Suprapubic skin (tissue), 4 donors: ENCODE results near the gene ERBB4. TPM values are rescaled to one million over a fixed set of nuclear protein-coding genes. Genes with fewer than 3 reads are reported as not detected.

Experiments used
- DNase-seq, 2 donors: peaks; one replicate each; pipeline ENCODE4 v3.0.0-alpha.2; 2019; ENCODE audit warnings: low spot score in 2 of 2
- H3K27ac ChIP-seq: fragments of 200-600 bp; sonication (generic); one replicate; pipeline ENCODE4 v1.5.1; 2019
- H3K27me3 ChIP-seq: fragments of 200-600 bp; sonication (generic); one replicate; pipeline ENCODE4 v1.5.1; 2019
- H3K36me3 ChIP-seq: fragments of 200-600 bp; sonication (generic); one replicate; pipeline ENCODE4 v1.5.1; 2019
- H3K4me1 ChIP-seq: fragments of 200-600 bp; sonication (generic); one replicate; pipeline ENCODE4 v1.5.1; 2019
- H3K4me3 ChIP-seq: fragments of 200-600 bp; sonication (generic); one replicate; pipeline ENCODE4 v1.5.1; 2019; ENCODE audit warnings: mild to moderate bottlenecking
- H3K9me3 ChIP-seq: fragments of 200-600 bp; sonication (generic); one replicate; pipeline ENCODE4 v1.5.1; 2019
- CTCF ChIP-seq, 2 donors: fragments of 200-600 bp in 1 of 2; fragments of 450-650 bp in 1 of 2; sonication (generic) in 1 of 2; IDR thresholded peaks; one replicate each; pipeline ENCODE4 v1.5.1; 2016 to 2019; ENCODE audit warnings: antibody characterized with exemption in 2 of 2, mild to moderate bottlenecking in 1 of 2, moderate library complexity in 1 of 2
- EP300 ChIP-seq: sonication (generic); formaldehyde crosslinking; IDR thresholded peaks from one replicate; pipeline ENCODE4 v1.6.1; 2017; ENCODE audit warnings: antibody characterized with exemption
- POLR2A ChIP-seq, 2 donors: fragments of 450-650 bp; IDR thresholded peaks; one replicate each; pipeline ENCODE4 v1.6.1; 2017; ENCODE audit warnings: antibody characterized with exemption in 2 of 2, mild to moderate bottlenecking in 2 of 2, moderate library complexity in 2 of 2
- POLR2AphosphoS5 ChIP-seq, 3 donors: sonication (generic); formaldehyde crosslinking; IDR thresholded peaks; one replicate each; pipeline ENCODE4 v1.6.1; 2017; ENCODE audit warnings: antibody characterized with exemption in 3 of 3
- WGBS: methylation state at CpG from one replicate; pipeline ENCODE4 v1.1.5; 2018; 5-methylcytosine and 5-hydroxymethylcytosine counted together
- total RNA-seq, 4 donors: library from RNA; depleted of rRNA; stranded (reverse); fragments of >200 nt; gene quantifications; one replicate each; pipeline ENCODE4 v1.1.0, GENCODE V29; 2016

ERBB4 gene
- total RNA-seq, 4 donors from 2014 or later: 0.95 to 6.4 (median 1.5) TPM

- no peaks in the 10 kb centered on the region for H3K36me3 ChIP-seq
- DNase-seq: no peak
- no peaks in the 10 kb centered on the region for H3K27me3 ChIP-seq
- TF ChIP-seq EP300: no peak
- no peak for TF ChIP-seq CTCF (IDR thresholded peaks at IDR 0.05)
- no peak for TF ChIP-seq POLR2AphosphoS5 (IDR thresholded peaks at IDR 0.05)
- no peak for TF ChIP-seq POLR2A (IDR thresholded peaks at IDR 0.05)
- no peaks in the 10 kb centered on the region for H3K9me3 ChIP-seq
- H3K4me1 ChIP-seq: no peaks in the 10 kb centered on the region
- no peak overlapping the region for H3K4me3 ChIP-seq
- 95% methylated on average over 2 of the region's 2 CpGs for WGBS
- H3K27ac ChIP-seq: no peak overlapping the region
These were observed 264.4 kb downstream of the ERBB4 start for GRCh38 chr2:212274215-212274614.

DNA sequence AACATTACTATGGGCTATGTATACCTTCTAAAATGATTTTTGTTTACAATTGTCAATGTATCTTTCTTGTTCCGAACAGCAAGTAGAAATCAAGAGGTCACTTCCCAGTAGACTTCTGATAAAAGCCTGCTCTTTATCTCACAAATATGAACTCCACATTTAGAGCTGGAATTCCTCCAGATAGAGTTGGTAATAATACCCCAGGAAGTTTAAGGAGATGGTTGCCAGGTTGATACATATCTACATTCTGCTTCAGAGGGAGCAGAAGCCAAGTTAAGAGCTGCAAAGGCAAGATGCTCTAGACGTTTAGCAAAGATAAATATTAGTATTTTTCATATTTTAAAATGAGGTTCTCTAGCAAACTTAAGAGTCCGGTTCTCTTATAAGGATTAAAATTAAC is 267.0 kb downstream of the ERBB4 start:
- Histone ChIP-seq H3K4me1 (no peaks in the 10 kb centered on the region), H3K9me3 (no peaks in the 10 kb centered on the region), H3K4me3 (no peak overlapping the region), H3K36me3 (no peaks in the 10 kb centered on the region), H3K27me3 (no peaks in the 10 kb centered on the region), H3K27ac (no peak overlapping the region)
- no peak for DNase-seq
- WGBS: 47% methylated on average over 3 of the region's 3 CpGs
- no peak for TF ChIP-seq EP300
- TF ChIP-seq CTCF (IDR thresholded peaks at IDR 0.05): no peak

DNA sequence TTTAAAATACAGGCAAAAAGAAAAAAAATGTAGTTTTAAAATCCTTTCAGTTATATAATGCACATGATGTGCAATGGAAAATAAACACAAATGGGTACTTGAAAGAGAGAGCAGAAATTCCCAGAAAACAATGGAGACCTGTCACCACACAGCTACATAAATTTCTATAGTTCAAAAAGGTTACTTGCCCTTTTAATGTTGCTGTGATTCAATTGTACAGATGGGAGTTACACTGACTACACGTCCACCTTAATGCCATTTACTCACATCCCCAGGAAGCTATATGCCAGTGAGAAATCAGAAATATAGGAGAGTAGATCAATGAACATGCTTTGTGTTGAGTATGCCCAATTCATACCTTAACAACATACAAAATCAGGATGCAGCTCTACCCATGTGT is 269.6 kb downstream of the ERBB4 start:
- Histone ChIP-seq H3K4me3 (no peak overlapping the region), H3K27ac (no peak overlapping the region), H3K9me3 (no peaks in the 10 kb centered on the region), H3K27me3 (no peaks in the 10 kb centered on the region), H3K36me3 (no peaks in the 10 kb centered on the region), H3K4me1 (no peaks in the 10 kb centered on the region)
- TF ChIP-seq POLR2A (IDR thresholded peaks at IDR 0.05): no peak
- no peak for TF ChIP-seq EP300
- TF ChIP-seq POLR2AphosphoS5 (IDR thresholded peaks at IDR 0.05): no peak
- no peak for TF ChIP-seq CTCF (IDR thresholded peaks at IDR 0.05)
- WGBS: 52% methylated on average over 1 of the region's 1 CpG
- DNase-seq: no peak

GRCh38 chr2:212266297-212266696 is 272.3 kb downstream of the ERBB4 start:
- H3K36me3 ChIP-seq: no peaks in the 10 kb centered on the region
- no peaks in the 10 kb centered on the region for H3K4me1 ChIP-seq
- no peaks in the 10 kb centered on the region for H3K27me3 ChIP-seq
- H3K9me3 ChIP-seq: no peaks in the 10 kb centered on the region
- H3K27ac ChIP-seq: no peak overlapping the region
- 77% methylated on average over 1 of the region's 1 CpG for WGBS
- DNase-seq: no peak
- no peak overlapping the region for H3K4me3 ChIP-seq
- TF ChIP-seq CTCF (IDR thresholded peaks at IDR 0.05) (no peak), POLR2A (IDR thresholded peaks at IDR 0.05) (no peak), EP300 (no peak), POLR2AphosphoS5 (IDR thresholded peaks at IDR 0.05) (no peak)

GRCh38 chr2:212265777-212266176 is 272.8 kb downstream of the ERBB4 start:
- H3K4me1 ChIP-seq: no peaks in the 10 kb centered on the region
- H3K27me3 ChIP-seq: no peaks in the 10 kb centered on the region
- TF ChIP-seq POLR2A (IDR thresholded peaks at IDR 0.05) (no peak), CTCF (IDR thresholded peaks at IDR 0.05) (no peak), EP300 (no peak), POLR2AphosphoS5 (IDR thresholded peaks at IDR 0.05) (no peak)
- H3K36me3 ChIP-seq: no peaks in the 10 kb centered on the region
- no peak overlapping the region for H3K4me3 ChIP-seq
- no peak overlapping the region for H3K27ac ChIP-seq
- no peaks in the 10 kb centered on the region for H3K9me3 ChIP-seq
- no peak for DNase-seq
- 75% methylated on average over 3 of the region's 3 CpGs for WGBS
